GM21423 (cell line): ENCODE measurements around the gene ESF1.
"Not testable (repeated sequence)": the region's sequence is repeated elsewhere in the genome, so short reads cannot be mapped to it uniquely, and the experiment has no call there.

ENCODE experiments used
- ATAC-seq: cut with Tn5 transposase; IDR thresholded peaks from one replicate; pipeline ENCODE4 v1.9.1; 2021; ENCODE audit warnings: mild to moderate bottlenecking, moderate library complexity; ENCODE audit not compliant: unreplicated experiment

ESF1 gene

DNA sequence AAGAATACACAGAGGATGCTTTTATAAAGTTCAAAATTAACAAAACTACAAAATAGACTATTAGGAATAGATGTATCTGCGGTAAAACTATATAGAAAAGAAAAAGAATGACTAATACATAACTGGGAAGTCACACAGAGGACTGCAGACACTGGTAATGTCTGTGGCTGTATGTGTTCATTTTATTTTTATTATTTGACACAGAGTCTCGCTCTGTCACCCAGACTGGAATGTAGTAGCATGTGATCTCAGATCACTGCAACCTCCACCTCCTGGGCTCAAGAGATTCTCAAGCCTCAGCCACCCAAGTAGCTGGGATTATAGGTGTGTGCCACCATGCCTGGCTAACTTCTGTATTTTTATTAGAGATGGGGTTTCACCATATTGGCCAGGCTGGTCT lies 38.9 kb downstream of the ESF1 start:
- ATAC-seq: no peak

GRCh38 chr20:13744352-13744751 lies 40.4 kb downstream of the ESF1 start:
- no peak for ATAC-seq

DNA sequence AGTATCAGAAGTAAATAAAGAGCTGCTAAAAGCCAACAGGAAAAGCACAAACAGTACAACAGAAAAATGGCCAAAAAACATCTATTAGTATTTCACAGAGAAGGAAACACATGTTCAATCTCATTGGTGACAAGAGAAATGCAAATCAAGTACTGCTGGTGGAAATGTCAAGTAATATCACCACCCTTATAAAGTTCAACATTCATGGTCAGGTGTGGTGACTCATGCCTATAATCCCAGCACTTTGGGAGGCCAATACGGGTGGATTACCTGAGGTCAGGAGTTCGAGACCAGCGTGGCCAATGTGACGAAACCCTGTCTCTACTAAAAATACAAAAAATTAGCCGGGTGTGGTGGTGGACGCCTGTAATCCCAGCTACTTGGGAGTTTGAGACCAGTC lies 42.8 kb downstream of the ESF1 start:
- ATAC-seq: no peak

- no peak for ATAC-seq
Observed at GRCh38 chr20:13739731-13740649, 44.7 kb downstream of the ESF1 start.

DNA sequence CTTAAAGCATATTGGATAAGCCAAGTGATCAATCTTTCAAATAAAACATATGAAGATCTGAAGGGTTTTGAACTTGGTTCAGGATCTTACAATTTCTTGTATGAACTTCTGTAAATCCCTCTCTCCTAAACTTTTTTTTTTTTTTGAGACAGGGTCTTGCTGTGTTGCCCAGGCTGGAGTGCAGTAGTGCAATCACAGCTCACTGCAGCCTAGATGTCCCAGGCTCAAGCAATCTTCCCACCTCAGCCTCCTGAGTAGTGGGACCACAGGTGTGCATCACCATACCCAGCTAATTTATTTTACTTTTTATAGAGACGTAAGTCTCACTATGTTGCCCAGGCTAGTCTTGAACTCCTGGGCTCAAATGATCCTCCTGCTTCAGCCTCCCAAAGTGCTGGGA lies 46.5 kb downstream of the ESF1 start:
- not testable (repeated sequence) for ATAC-seq

DNA sequence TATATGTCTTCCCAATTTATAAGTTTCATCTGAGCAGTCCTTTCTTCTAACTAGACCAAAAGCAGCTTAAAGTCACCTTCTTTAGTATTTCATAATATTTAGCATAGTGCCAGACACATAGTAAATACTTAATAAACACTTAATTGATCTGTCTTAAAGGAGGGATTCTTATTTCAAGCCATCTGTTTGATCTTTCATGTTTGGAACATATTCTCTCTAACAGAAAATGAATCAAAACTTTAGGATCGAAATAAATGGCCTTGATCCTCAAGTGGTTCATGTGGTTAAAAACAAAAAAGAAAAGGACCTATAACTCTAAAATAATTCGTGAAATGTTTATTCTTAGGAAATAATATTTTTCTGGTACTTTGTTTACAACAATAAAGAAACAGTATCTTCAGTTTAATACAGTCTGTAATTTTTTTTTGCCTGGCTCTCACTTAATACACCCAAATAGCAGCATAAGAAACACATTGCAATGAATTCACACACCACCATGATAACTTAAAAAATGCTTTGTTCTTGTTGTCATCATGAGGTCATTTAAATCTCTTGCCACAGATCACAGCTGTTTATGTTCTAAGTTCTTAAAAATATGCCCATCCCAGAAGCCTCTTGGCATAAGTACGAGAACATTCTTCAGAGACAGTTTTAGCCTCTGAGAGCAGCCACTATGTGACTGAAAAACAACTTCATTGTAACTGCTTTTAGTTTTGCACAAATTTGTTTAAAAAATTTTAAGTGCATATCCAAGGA lies 48.1 kb downstream of the ESF1 start:
- ATAC-seq: no peak

DNA sequence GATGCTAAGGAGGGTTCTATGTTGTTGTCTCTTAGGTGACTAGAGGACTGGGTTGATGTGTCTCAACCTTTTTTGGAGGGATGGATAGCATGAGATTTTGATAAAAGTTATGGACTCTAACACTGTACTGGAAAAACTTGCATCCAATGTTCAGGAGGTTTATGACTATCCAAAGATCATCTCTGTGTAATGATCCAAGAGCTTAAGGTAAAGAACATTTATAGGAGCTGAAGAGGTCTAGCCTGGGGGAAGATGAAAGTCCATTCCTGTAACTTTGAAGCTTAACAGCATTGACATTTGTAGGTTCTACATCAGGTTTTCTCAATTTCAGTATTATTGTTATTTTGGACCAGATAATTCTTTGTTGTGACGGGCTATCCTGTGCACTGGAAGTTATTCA lies 48.9 kb downstream of the ESF1 start:
- no peak for ATAC-seq

DNA sequence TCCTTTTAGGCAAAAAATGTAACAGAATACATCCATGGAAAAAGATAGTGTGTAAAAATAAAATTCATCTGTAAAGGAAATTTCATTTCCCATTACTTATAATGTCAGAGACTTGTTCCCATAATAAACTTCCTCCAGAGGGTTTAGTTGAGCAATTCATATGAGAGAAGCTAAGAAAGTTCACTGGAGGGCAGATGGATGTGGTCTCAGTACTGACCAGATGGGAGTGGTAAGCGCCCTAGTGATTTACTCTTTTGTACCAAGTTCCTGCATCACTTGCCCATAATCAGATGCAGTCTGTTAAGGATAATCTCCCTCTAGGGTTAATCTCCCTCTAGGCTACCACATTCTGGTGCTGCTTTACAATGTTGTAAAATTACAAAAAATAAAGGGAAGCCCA lies 61.7 kb downstream of the ESF1 start:
- no peak for ATAC-seq

DNA sequence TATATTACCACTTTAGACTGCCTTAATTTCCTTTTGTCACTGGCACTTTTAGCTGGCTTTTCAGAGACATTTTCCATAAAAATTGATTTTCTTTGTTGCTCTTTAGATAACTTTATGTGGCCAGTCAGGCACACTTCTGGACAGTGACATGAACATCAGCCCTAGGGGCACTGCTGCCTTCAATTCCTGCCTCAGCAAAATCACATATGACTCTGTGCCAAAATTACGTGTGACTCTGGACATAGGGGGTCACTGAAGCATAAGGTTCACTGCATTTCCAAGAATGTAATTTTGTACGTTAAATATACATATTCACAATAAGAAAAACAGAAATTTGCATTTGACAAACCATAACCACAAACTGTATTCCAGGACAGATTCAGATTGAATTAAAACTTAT lies 66.5 kb downstream of the ESF1 start:
- no peak for ATAC-seq

DNA sequence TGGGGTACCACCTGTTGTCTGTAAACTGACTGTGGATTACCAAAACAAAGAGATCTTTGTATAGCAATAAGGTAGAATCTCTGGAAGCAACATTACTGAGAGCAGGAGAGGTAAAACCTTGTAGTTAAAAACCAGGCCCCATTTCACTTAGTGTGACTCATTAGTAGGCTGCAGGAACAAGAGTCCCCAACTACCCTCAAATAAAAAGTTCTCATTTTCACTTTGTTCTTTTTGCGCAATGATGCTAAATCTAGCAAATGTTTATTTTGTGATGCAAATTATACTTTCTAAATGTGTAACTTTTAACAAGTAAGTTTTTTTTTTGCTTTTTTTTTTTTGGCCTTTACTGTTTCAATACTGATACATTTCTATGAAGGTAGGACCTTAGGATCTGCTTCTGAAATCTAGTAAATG lies 67.1 kb downstream of the ESF1 start:
- peak; percentile 85 for ATAC-seq

DNA sequence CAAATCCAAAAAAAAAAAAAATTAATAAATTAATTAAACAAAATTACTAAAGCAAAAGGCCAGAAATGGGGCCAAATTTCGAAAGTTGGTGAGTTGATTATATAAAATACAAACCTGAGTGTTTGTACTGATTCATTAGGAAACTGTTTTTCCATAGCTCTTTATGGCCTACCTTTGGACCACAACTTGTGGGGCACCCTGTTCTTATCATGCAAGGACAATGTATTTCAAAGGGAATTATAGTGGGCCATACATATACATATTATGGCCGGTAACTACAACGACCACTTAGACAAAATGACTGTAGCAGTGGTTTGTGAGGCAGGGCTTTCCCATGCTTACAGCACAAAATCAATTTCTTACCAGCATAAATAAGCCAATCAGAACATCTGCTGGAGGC lies 69.5 kb downstream of the ESF1 start:
- ATAC-seq: no peak

DNA sequence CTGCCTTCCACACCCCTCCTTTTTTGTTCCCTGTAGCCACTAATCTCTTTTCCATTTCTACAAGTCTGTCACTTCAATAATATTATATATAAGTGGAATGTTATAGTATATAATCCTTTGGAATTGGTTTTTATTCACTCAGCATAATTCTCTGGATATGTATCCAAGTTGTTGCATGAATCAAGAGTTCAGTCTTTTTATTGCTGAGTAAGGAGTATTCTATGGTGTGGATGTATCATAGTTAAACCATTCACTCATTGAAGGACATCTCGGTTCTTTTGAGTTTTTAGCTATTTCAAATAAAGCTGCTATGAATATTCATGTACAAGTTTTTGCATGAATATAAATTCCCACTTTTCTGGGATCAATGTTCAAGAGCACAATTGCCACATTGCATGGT lies 76.5 kb downstream of the ESF1 start:
- no peak for ATAC-seq

DNA sequence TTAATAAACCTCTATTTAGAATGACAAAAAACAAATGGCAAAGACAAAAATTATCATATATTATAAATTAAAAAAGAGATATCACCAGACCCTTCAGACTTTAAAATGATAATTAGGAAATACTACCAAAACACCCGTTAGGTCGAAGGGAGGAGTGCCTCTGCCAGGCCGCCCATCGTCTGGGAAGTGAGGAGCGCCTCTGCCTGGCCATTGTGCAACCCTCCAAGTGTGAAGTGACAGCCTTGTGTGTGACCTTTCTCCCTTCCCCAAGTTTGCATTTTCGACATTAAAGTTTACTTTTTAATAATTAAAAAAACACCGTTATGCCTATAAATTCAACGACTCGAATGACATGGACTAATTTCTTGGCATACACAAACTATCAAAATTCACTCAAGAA lies 81.5 kb downstream of the ESF1 start:
- ATAC-seq: no peak

- no peak for ATAC-seq
Observed at GRCh38 chr20:13701486-13701885, 83.2 kb downstream of the ESF1 start.

GRCh38 chr20:13700761-13701160 lies 84.0 kb downstream of the ESF1 start:
- ATAC-seq: no peak

DNA sequence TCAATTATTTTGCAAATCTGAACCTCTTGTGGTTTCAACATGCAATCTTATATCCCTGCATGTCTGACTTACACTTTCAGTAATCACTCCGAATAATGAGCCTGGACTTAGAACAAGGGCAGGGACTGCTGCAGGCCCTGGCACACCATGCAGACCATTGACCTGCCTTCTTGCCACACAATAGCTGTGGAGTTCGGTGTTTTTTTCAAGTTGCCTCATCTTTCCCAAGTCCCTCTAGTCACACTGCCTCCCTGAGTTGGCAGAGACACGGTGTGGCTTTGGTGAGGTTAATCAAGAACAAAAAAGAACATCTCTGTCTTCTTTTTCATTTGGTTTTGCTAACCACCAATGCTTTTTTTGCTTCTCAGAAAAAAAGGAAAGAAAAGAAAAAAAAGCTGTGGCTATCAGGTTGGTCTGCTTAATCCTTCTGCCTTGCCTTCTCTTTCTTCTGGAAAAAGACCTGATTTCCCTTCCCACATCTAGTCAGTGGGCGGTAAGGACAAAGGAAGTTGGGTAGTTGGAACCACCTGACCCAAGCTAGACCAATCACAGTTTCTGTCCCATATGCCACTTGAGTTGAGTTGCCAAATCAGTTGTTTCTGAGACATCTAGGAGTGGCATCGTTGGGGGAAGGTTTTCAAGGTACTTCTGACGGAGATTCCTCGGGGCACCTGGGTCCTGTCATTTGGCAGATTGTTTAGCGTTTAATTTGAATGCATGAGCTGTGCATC lies 90.1 kb downstream of the ESF1 start:
- no peak for ATAC-seq

DNA sequence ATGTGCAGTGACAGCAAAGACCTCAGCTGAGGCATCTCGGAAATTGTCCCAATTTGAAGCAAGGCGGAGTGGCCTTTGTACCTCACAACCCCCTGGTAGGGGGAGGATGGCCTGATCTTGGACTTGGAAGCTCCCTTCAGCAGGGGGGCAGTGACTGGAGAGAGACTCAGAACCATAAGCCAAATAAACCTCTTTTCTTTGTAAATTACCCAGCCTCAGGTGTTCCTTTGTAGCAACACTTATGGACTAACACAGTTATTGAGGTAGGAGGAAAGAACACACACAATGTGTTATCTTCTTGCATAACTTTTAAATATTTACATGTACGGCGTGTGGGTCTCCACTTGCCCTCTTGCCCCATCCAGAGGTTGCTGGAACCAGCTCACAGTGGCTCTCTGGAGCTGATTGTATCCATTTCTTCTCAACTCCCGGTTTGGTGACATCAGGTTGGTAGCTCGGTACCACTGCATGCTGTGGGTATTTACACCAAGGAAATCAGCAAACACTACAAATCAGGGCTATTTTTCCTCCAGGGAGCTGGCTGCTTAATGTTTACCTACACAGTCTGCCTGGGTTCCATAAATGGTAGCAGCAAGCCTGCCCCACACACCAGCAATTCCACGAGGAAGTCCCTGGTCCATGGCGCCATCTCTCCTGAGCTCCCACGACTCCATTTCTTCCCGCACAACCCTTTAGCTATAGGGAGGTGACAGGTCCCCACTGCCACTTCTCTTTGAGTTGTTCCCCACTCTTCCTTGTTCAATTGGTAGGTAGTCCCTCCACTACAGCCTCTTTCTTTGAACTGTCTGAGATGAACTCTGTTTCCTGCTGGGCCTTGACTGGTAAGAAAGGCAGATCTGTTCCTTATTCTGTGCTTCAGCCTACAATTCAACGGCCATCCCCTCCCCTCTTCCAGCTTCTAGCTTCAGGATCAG lies 91.7 kb downstream of the ESF1 start:
- ATAC-seq: no peak

DNA sequence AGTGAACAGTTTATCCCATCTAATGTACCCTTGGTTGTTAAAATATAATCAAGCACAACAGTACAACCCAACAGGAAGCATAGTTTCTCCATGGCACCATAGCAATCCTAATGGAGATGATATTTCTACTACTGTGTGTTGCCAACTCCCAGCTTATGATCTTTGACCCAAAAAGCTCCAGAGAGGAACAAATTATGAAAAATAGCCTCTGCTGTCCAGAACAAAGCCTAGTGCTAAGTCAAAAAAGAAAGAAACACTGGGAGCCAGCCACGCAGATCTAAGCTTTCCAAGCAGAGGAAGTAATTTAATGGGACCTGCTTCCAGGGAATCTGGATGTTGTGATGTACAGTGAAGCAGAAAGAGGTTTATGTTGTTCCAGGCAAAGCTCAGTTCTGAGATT lies 93.8 kb downstream of the ESF1 start:
- ATAC-seq: no peak

DNA sequence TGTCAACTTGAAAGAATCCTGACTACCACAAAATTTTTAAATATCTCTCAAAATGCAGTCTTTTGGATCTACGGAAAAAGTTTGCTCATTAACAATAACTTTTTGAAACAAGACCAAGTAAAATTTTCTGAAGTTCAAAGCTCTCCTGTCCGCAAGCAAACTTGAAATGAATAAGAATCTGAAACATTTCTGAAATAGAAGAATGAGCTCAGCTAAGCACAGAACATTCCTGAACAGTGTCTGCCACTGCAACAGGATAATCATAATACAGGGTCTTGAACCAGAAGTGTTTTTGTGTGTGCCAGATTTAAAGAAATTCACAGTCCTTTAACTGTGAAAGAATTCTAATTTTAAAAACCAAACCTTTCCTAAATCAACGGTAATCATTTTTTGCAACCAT lies 96.9 kb downstream of the ESF1 start:
- no peak for ATAC-seq

DNA sequence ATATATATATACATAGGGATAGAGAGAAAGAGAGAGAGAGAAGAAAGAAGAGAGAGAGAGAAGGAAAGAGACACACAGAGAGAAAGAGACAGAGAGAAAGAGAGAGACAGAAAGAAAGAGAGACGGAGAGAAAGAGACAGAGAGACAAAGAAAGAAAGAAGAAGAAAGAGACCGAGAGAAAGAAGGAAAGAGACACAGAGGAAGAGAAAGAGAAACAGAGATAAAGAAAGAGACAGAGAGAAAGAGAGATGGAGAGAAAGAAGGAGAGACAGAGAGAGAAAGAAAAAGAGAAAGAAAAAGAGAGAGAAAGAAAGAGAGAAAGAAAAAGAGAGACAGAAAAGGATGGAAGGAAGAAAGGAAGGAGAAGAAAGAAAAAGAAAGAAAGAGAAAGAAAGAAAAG lies 99.1 kb downstream of the ESF1 start:
- no peak for ATAC-seq
